Measurements from ENCODE around the gene CALCOCO2.

The CALCOCO2 gene

GRCh38 chr17:48892940-48893645 lies 62.3 kb downstream of the CALCOCO2 start:
- H3K4me3 ChIP-seq (ENCODE audit: low read length), result peak overlapping the region; percentile 94
- peak overlapping the region; percentile 28 for H3K27ac ChIP-seq (ENCODE audit: low read depth, low read length)
- H4K20me1 ChIP-seq (ENCODE audit: control insufficient read depth, insufficient read depth, low read depth, low read length), result no peaks in the 10 kb centered on the region
- peaks cover 33% of the 10 kb centered on the region for H3K79me2 ChIP-seq (ENCODE audit: control insufficient read depth, low read length)
- no peaks in the 10 kb centered on the region for H3K9me3 ChIP-seq (ENCODE audit: control insufficient read depth, insufficient read depth, low read length)
- H3K36me3 ChIP-seq (ENCODE audit: control insufficient read depth, low read length), result peaks cover 50% of the 10 kb centered on the region
- no peaks in the 10 kb centered on the region for H3K9me2 ChIP-seq (replicated peaks; ENCODE audit: control insufficient read depth, low read length)
- peaks cover 7% of the 10 kb centered on the region for H3F3A ChIP-seq (ENCODE audit: control insufficient read depth, insufficient read depth)
- peaks cover 16% of the 10 kb centered on the region for H3K4me1 ChIP-seq (ENCODE audit: control insufficient read depth, low read length)
- TF ChIP-seq EZH2phosphoT487 (IDR thresholded peaks at IDR 0.05; ENCODE audit: borderline replicate concordance, low read length), result no peak
- no peak for TF ChIP-seq CTCF (IDR thresholded peaks at IDR 0.05; ENCODE audit: low read depth, low read length, poor library complexity, severe bottlenecking)
- H3K27me3 ChIP-seq (ENCODE audit: control insufficient read depth, low read length), result no peaks in the 10 kb centered on the region
- H3K4me2 ChIP-seq (ENCODE audit: low read length), result peak overlapping the region; percentile 84

GRCh38 chr17:48893646-48894508 lies 63.0 kb downstream of the CALCOCO2 start:
- Histone ChIP-seq H3K27me3 (ENCODE audit: control insufficient read depth, low read length) (no peaks in the 10 kb centered on the region), H3F3A (ENCODE audit: control insufficient read depth, insufficient read depth) (peaks cover 7% of the 10 kb centered on the region), H3K79me2 (ENCODE audit: control insufficient read depth, low read length) (peaks cover 33% of the 10 kb centered on the region), H3K36me3 (ENCODE audit: control insufficient read depth, low read length) (peaks cover 55% of the 10 kb centered on the region), H3K27ac (ENCODE audit: low read depth, low read length) (no peak overlapping the region), H3K9me3 (ENCODE audit: control insufficient read depth, insufficient read depth, low read length) (no peaks in the 10 kb centered on the region), H3K4me2 (ENCODE audit: low read length) (peak overlapping the region; percentile 84), H3K4me3 (ENCODE audit: low read length) (peak overlapping the region; percentile 94), H3K4me1 (ENCODE audit: control insufficient read depth, low read length) (peaks cover 16% of the 10 kb centered on the region), H4K20me1 (ENCODE audit: control insufficient read depth, insufficient read depth, low read depth, low read length) (no peaks in the 10 kb centered on the region), H3K9me2 (replicated peaks; ENCODE audit: control insufficient read depth, low read length) (no peaks in the 10 kb centered on the region)
- TF ChIP-seq EZH2phosphoT487 (IDR thresholded peaks at IDR 0.05; ENCODE audit: borderline replicate concordance, low read length), result no peak

- Histone ChIP-seq H3K27ac (ENCODE audit: low read depth, low read length) (no peak overlapping the region), H3K36me3 (ENCODE audit: control insufficient read depth, low read length) (peaks cover 55% of the 10 kb centered on the region), H3K27me3 (ENCODE audit: control insufficient read depth, low read length) (no peaks in the 10 kb centered on the region), H3K9me3 (ENCODE audit: control insufficient read depth, insufficient read depth, low read length) (no peaks in the 10 kb centered on the region), H3F3A (ENCODE audit: control insufficient read depth, insufficient read depth) (peaks cover 9% of the 10 kb centered on the region), H3K4me1 (ENCODE audit: control insufficient read depth, low read length) (peaks cover 16% of the 10 kb centered on the region), H3K79me2 (ENCODE audit: control insufficient read depth, low read length) (peaks cover 33% of the 10 kb centered on the region), H4K20me1 (ENCODE audit: control insufficient read depth, insufficient read depth, low read depth, low read length) (no peaks in the 10 kb centered on the region), H3K4me2 (ENCODE audit: low read length) (no peak overlapping the region), H3K9me2 (replicated peaks; ENCODE audit: control insufficient read depth, low read length) (no peaks in the 10 kb centered on the region), H3K4me3 (ENCODE audit: low read length) (no peak overlapping the region)
- TF ChIP-seq EZH2phosphoT487 (IDR thresholded peaks at IDR 0.05; ENCODE audit: borderline replicate concordance, low read length) (no peak), CTCF (IDR thresholded peaks at IDR 0.05; ENCODE audit: low read depth, low read length, poor library complexity, severe bottlenecking) (no peak)
These were observed 64.1 kb downstream of the CALCOCO2 start for GRCh38 chr17:48894886-48895285.

GRCh38 chr17:48901241-48901640 lies 70.4 kb downstream of the CALCOCO2 start:
- Histone ChIP-seq H3K4me2 (ENCODE audit: low read length) (no peak overlapping the region), H3K27ac (ENCODE audit: low read depth, low read length) (no peak overlapping the region), H3F3A (ENCODE audit: control insufficient read depth, insufficient read depth) (peaks cover 16% of the 10 kb centered on the region)

More at GRCh38 chr17:48901241-48901640, 70.4 kb downstream of the CALCOCO2 start:
- Histone ChIP-seq H3K79me2 (ENCODE audit: control insufficient read depth, low read length) (no peaks in the 10 kb centered on the region), H3K4me3 (ENCODE audit: low read length) (no peak overlapping the region), H4K20me1 (ENCODE audit: control insufficient read depth, insufficient read depth, low read depth, low read length) (no peaks in the 10 kb centered on the region), H3K27me3 (ENCODE audit: control insufficient read depth, low read length) (no peaks in the 10 kb centered on the region), H3K4me1 (ENCODE audit: control insufficient read depth, low read length) (no peaks in the 10 kb centered on the region), H3K36me3 (ENCODE audit: control insufficient read depth, low read length) (peaks cover 21% of the 10 kb centered on the region), H3K9me2 (replicated peaks; ENCODE audit: control insufficient read depth, low read length) (no peaks in the 10 kb centered on the region), H3K9me3 (ENCODE audit: control insufficient read depth, insufficient read depth, low read length) (no peaks in the 10 kb centered on the region)
- TF ChIP-seq CTCF (IDR thresholded peaks at IDR 0.05; ENCODE audit: low read depth, low read length, poor library complexity, severe bottlenecking) (no peak), EZH2phosphoT487 (IDR thresholded peaks at IDR 0.05; ENCODE audit: borderline replicate concordance, low read length) (no peak)
